HCT116 (cell line): ENCODE results near the gene GALC. TPM values are rescaled to one million over a fixed set of nuclear protein-coding genes. Genes with fewer than 3 reads are reported as not detected.

Experiments used
- ATAC-seq: fragments of 200-7000 bp; cut with Tn5 transposase; 2 replicates; pipeline ENCODE4 v1.9.1; 2020; ENCODE audit warnings: mild to moderate bottlenecking, moderate library complexity
- BruUV-seq: library from RNA; stranded (reverse); fragments of 400-500 nt; replicated peaks from 2 replicates; lab custom pipeline; 2021; lab: Mats Ljungman, UMichigan
- CTCF ChIA-PET: fragments of 300-600 bp; sonication (Branson Sonifier 250); formaldehyde crosslinking; loops from one replicate; lab custom pipeline; 2021; ENCODE audit warnings: antibody characterized with exemption; lab: Charles Lee
- POLR2A ChIA-PET: fragments of 300-600, 350-600 bp; sonication (Branson Sonifier 250); formaldehyde crosslinking; loops from one replicate; lab custom pipeline; 2021; ENCODE audit warnings: antibody characterized with exemption; lab: Charles Lee
- RAD21 ChIA-PET, 2 experiments: fragments of 300-600 bp; sonication (Branson Sonifier 250); formaldehyde crosslinking; loops; one replicate each; lab custom pipeline; 2023; ENCODE audit warnings: low total read pairs in 2 of 2; ENCODE audit not compliant: uncharacterized antibody in 2 of 2, unreplicated experiment in 2 of 2, low non-redundant PET in 1 of 2; lab: Charles Lee
- DNase-seq: peaks from one replicate; pipeline ENCODE4 v3.0.0-alpha.2; 2010; ENCODE audit warnings: low read depth, low spot score
- H2AFZ ChIP-seq: fragments of 200-600 bp; shearing (Covaris generic), sonication (generic); 2 replicates; pipeline ENCODE4 v1.6.1; 2017; ENCODE audit warnings: low read depth, mixed run types, mixed read lengths, antibody characterized with exemption, low read length; ENCODE audit not compliant: poor library complexity, severe bottlenecking
- H3K27ac ChIP-seq: 2 replicates; pipeline ENCODE4 v1.5.1; 2012; ENCODE audit warnings: low read depth, low read length
- H3K27me3 ChIP-seq: fragments of 200-600 bp; sonication (generic); 2 replicates; pipeline ENCODE4 v1.6.1; 2016; ENCODE audit warnings: mixed run types, low read length, mixed read lengths; ENCODE audit not compliant: insufficient read depth
- H3K36me3 ChIP-seq, 2 experiments: fragments of 200-500 bp in 1 of 2; fragments of 200-600 bp in 1 of 2; sonication (Bioruptor generic) in 1 of 2; sonication (generic) in 1 of 2; 2 replicates each; pipeline versions ENCODE4 v1.5.1 to v1.6.1; 2014 to 2016; ENCODE audit warnings: low read length in 2 of 2, inconsistent platforms in 1 of 2, mixed read lengths in 1 of 2, mixed run types in 1 of 2; ENCODE audit not compliant: insufficient read depth in 2 of 2, control insufficient read depth in 1 of 2
- H3K4me1 ChIP-seq, 2 experiments: fragments of 200-600 bp in 1 of 2; sonication (generic) in 1 of 2; 2 replicates each; pipeline versions ENCODE4 v1.5.1 to v1.6.1; 2012 to 2017; ENCODE audit warnings: low read length in 2 of 2, inconsistent platforms in 1 of 2, mild to moderate bottlenecking in 1 of 2, mixed read lengths in 1 of 2, mixed run types in 1 of 2, moderate library complexity in 1 of 2; ENCODE audit not compliant: insufficient read depth in 2 of 2, control insufficient read depth in 1 of 2
- H3K4me2 ChIP-seq: fragments of 200-600 bp; sonication (generic); 2 replicates; pipeline ENCODE4 v1.6.1; 2017; ENCODE audit warnings: mixed run types, low read length, mixed read lengths
- H3K4me3 ChIP-seq, 2 experiments: fragments of 200-600 bp in 1 of 2; sonication (generic) in 1 of 2; replicated peaks in 1 of 2; 2 replicates each; pipeline ENCODE4 v1.5.1; 2011 to 2016; ENCODE audit warnings: low read length in 2 of 2, control low read depth in 1 of 2, low read depth in 1 of 2, mild to moderate bottlenecking in 1 of 2, mixed read lengths in 1 of 2, mixed run types in 1 of 2
- H3K79me2 ChIP-seq: fragments of 200-600 bp; sonication (generic); 2 replicates; pipeline ENCODE4 v1.6.1; 2017; ENCODE audit warnings: mild to moderate bottlenecking, mixed run types, low read length, moderate library complexity, mixed read lengths; ENCODE audit not compliant: insufficient read depth
- H3K9ac ChIP-seq: fragments of 200-600 bp; sonication (generic); 2 replicates; pipeline ENCODE4 v1.6.1; 2016; ENCODE audit warnings: low read length, mixed read lengths
- H3K9me2 ChIP-seq: fragments of 200-600 bp; sonication (generic), shearing (Covaris generic); 2 replicates; pipeline ENCODE4 v1.6.1; 2017; ENCODE audit warnings: mixed run types, mild to moderate bottlenecking, moderate library complexity; ENCODE audit not compliant: insufficient read depth
- H3K9me3 ChIP-seq, 2 experiments: fragments of 200-500 bp in 1 of 2; fragments of 200-600 bp in 1 of 2; sonication (Bioruptor generic) in 1 of 2; sonication (generic) in 1 of 2; 2 replicates each; pipeline ENCODE4 v1.6.1; 2014 to 2017; ENCODE audit warnings: low read length in 2 of 2, mixed read lengths in 2 of 2, inconsistent platforms in 1 of 2, low read depth in 1 of 2, mild to moderate bottlenecking in 1 of 2, mixed run types in 1 of 2, moderate library complexity in 1 of 2; ENCODE audit not compliant: control insufficient read depth in 1 of 2, insufficient read depth in 1 of 2
- H4K20me1 ChIP-seq: fragments of 200-600 bp; sonication (generic), shearing (Covaris generic); 2 replicates; pipeline ENCODE4 v1.6.1; 2017; ENCODE audit warnings: mixed run types, mild to moderate bottlenecking, moderate library complexity; ENCODE audit not compliant: insufficient read depth
- ATF3 ChIP-seq: IDR thresholded peaks from 2 replicates; pipeline ENCODE4 v1.6.1; 2012
- CBX3 ChIP-seq: IDR thresholded peaks from 2 replicates; pipeline ENCODE4 v1.6.1; 2012; ENCODE audit warnings: low read depth
- CEBPB ChIP-seq: IDR thresholded peaks from 2 replicates; pipeline ENCODE4 v1.6.1; 2012; ENCODE audit warnings: low read depth
- CTCF ChIP-seq, 3 experiments: fragments of 200-600 bp in 1 of 3; sonication (generic) in 1 of 3; IDR thresholded peaks in 2 of 3; conservative IDR thresholded peaks in 1 of 3; 2 replicates each; pipeline ENCODE4 v1.5.1; 2012 to 2017; ENCODE audit warnings: low read depth in 2 of 3, low read length in 2 of 3, antibody characterized with exemption in 1 of 3, borderline replicate concordance in 1 of 3, control low read depth in 1 of 3, mild to moderate bottlenecking in 1 of 3, mixed read lengths in 1 of 3, mixed run types in 1 of 3, moderate library complexity in 1 of 3; ENCODE audit not compliant: insufficient read depth in 1 of 3
- EGR1 ChIP-seq: IDR thresholded peaks from 2 replicates; pipeline ENCODE4 v1.6.1; 2012; ENCODE audit warnings: low read depth
- ELF1 ChIP-seq: IDR thresholded peaks from 2 replicates; pipeline ENCODE4 v1.6.1; 2012; ENCODE audit warnings: low read depth, borderline replicate concordance
- EZH2 ChIP-seq: fragments of 200-600 bp; sonication (generic); IDR thresholded peaks from 2 replicates; pipeline ENCODE4 v1.6.1; 2017; ENCODE audit warnings: antibody characterized with exemption, mixed run types
- EZH2phosphoT487 ChIP-seq: fragments of 200-600 bp; IDR thresholded peaks from 2 replicates; pipeline ENCODE4 v1.6.1; 2018; ENCODE audit warnings: antibody characterized with exemption, borderline replicate concordance
- JUND ChIP-seq: IDR thresholded peaks from 2 replicates; pipeline ENCODE4 v1.6.1; 2012
- MAX ChIP-seq: IDR thresholded peaks from 2 replicates; pipeline ENCODE4 v1.6.1; 2012
- POLR2A ChIP-seq: IDR thresholded peaks from 2 replicates; pipeline ENCODE4 v1.7.0; 2011; ENCODE audit warnings: borderline replicate concordance; ENCODE audit not compliant: insufficient read depth, insufficient read length; ENCODE audit errors: extremely low read depth
- POLR2AphosphoS5 ChIP-seq: IDR thresholded peaks from 2 replicates; pipeline ENCODE4 v1.6.1; 2011; ENCODE audit warnings: mild to moderate bottlenecking, low read depth, low read length, moderate library complexity
- RAD21 ChIP-seq: IDR thresholded peaks from 2 replicates; pipeline ENCODE4 v1.6.1; 2012; ENCODE audit warnings: low read depth, mild to moderate bottlenecking
- SIN3A ChIP-seq: IDR thresholded peaks from 2 replicates; pipeline ENCODE4 v1.6.1; 2012; ENCODE audit warnings: low read depth
- SRF ChIP-seq: IDR thresholded peaks from 2 replicates; pipeline ENCODE4 v1.6.1; 2012; ENCODE audit warnings: low read depth
- TCF7L2 ChIP-seq: IDR thresholded peaks from 2 replicates; pipeline ENCODE4 v1.7.0; 2011; ENCODE audit warnings: borderline replicate concordance, inconsistent platforms; ENCODE audit not compliant: insufficient read depth, insufficient read length; ENCODE audit errors: extremely low read depth
- ZBTB33 ChIP-seq: IDR thresholded peaks from 2 replicates; pipeline ENCODE4 v1.6.1; 2011; ENCODE audit warnings: mild to moderate bottlenecking, low read length, moderate library complexity; ENCODE audit not compliant: insufficient replicate concordance; ENCODE audit errors: extremely low read depth
- ZNF274 ChIP-seq: fragments of 200-500 bp; sonication (Bioruptor generic); IDR thresholded peaks from 2 replicates; pipeline ENCODE4 v1.6.1; 2014; ENCODE audit warnings: mild to moderate bottlenecking, low read depth, low read length, inconsistent platforms
- intact Hi-C: fragments of 100-400 bp; cut with micrococcal nuclease; formaldehyde crosslinking; loops from 2 replicates; pipeline ENCODE4 v1.10.0; 2022
- total RNA-seq: library from RNA; stranded (reverse); gene quantifications from one replicate; pipeline ENCODE4 v1.2.1, GENCODE V29; 2021; ENCODE audit not compliant: unreplicated experiment

The GALC gene
- total RNA-seq, 1 experiment from 2014 or later = 0.59 TPM

GRCh38 chr14:87940894-87941293, 52.1 kb downstream of the GALC start:
- RAD21 ChIA-PET = no interaction called here
- intact Hi-C loops = loop anchor here (10.0 kb wide), 3 partner anchors 944 to 1954 kb away; no protein-coding TSS in a partner anchor

More at GRCh38 chr14:87940894-87941293, 52.1 kb downstream of the GALC start:
- no peak for TF ChIP-seq EZH2
- TF ChIP-seq CEBPB = no peak
- TF ChIP-seq EGR1 = no peak
- no peak for TF ChIP-seq ZBTB33
- no peak for TF ChIP-seq CTCF (IDR thresholded peaks at IDR 0.05 in 2 of 3, conservative IDR thresholded peaks at IDR 0.05 in 1 of 3; ENCODE audit: borderline replicate concordance in 1 of 3, insufficient read depth in 1 of 3, low read depth in 2 of 3, low read length in 2 of 3)
- TF ChIP-seq MAX = no peak
- no peak for TF ChIP-seq ELF1
- TF ChIP-seq ATF3 = no peak
- no peak for TF ChIP-seq POLR2A
- no peak for TF ChIP-seq SRF
- TF ChIP-seq RAD21 = no peak
- no peak for TF ChIP-seq SIN3A
- no peak for TF ChIP-seq ZNF274
- no peak for TF ChIP-seq POLR2AphosphoS5
- TF ChIP-seq CBX3 = no peak
- no peak for TF ChIP-seq TCF7L2
- no peak for TF ChIP-seq EZH2phosphoT487
- TF ChIP-seq JUND = no peak
- TF ChIP-seq, all 23 proteins: peak for 0
- Histone ChIP-seq H3K79me2 (no peaks in the 10 kb centered on the region), H2AFZ (no peak overlapping the region), H3K27ac (no peak overlapping the region), H3K4me1 (no peaks in the 10 kb centered on the region), H3K36me3 (no peaks in the 10 kb centered on the region), H3K9ac (no peak overlapping the region), H3K9me2 (no peaks in the 10 kb centered on the region), H3K27me3 (no peaks in the 10 kb centered on the region), H3K9me3 (no peaks in the 10 kb centered on the region), H4K20me1 (no peaks in the 10 kb centered on the region), H3K4me3 (no peak overlapping the region), H3K4me2 (no peak overlapping the region)
- no TSS peak for BruUV-seq
- CTCF ChIA-PET = no interaction called here
- ATAC-seq (no peak), DNase-seq (no peak)
- POLR2A ChIA-PET = no interaction called here
